GM23338 (cell line): Measurements from ENCODE around the gene CDH15. TPM values are rescaled to one million over a fixed set of nuclear protein-coding genes. Genes with fewer than 3 reads are reported as not detected.

ENCODE experiments used
- CREB1 ChIP-seq: fragments of 250-450 bp; sonication (Bioruptor Pico); IDR thresholded peaks from 2 replicates; pipeline ENCODE4 v1.5.0; 2020; ENCODE audit warnings: low read depth, mild to moderate bottlenecking, moderate library complexity
- EZH2 ChIP-seq: fragments of 200-600 bp; sonication (generic); IDR thresholded peaks from one replicate; pipeline ENCODE4 v1.8.0; 2017; ENCODE audit warnings: antibody characterized with exemption, mild to moderate bottlenecking, low read depth; ENCODE audit not compliant: unreplicated experiment
- NANOG ChIP-seq: IDR thresholded peaks from 2 replicates; pipeline ENCODE4 v1.6.1; 2016; ENCODE audit warnings: antibody characterized with exemption, borderline replicate concordance
- POLR2AphosphoS5 ChIP-seq: IDR thresholded peaks from 2 replicates; pipeline ENCODE4 v1.6.1; 2016; ENCODE audit warnings: antibody characterized with exemption, low read depth
- REST ChIP-seq: IDR thresholded peaks from one replicate; pipeline ENCODE4 v1.6.1; 2018; ENCODE audit warnings: antibody characterized with exemption; ENCODE audit not compliant: unreplicated experiment
- ZNF462 ChIP-seq: fragments of 250-450 bp; sonication (Bioruptor Pico); IDR thresholded peaks from 2 replicates; pipeline ENCODE4 v1.5.0; 2020; ENCODE audit warnings: mild to moderate bottlenecking, moderate library complexity
- polyA plus RNA-seq: library from polyadenylated mRNA; unstranded; fragments of >200 nt; fragmentation: Nextera tagmentation; extraction: Ambion mirVana; gene quantifications from 2 replicates; pipeline ENCODE4 v1.2.1, GENCODE V29; 2016
- total RNA-seq: library from RNA; depleted of rRNA; stranded (reverse); fragments of >200 nt; shearing (Covaris generic); gene quantifications from 2 replicates; pipeline ENCODE4 v1.2.3, GENCODE V29; 2014

Gene CDH15
- total and polyA plus RNA-seq, 2 experiments from 2014 or later = 0.61 to 1.0 TPM

- no peak for TF ChIP-seq ZNF462 (CRISPR knock-in tag)
- TF ChIP-seq EZH2 = no peak
- TF ChIP-seq CREB1 (CRISPR knock-in tag) = no peak
- TF ChIP-seq NANOG = no peak
- no peak for TF ChIP-seq POLR2AphosphoS5
- TF ChIP-seq REST = no peak
Observed at GRCh38 chr16:89149386-89149785, 22.2 kb upstream of the CDH15 start (continued).
